ENCODE results near the gene CRB3. TPM values are rescaled to one million over a fixed set of nuclear protein-coding genes. Genes with fewer than 3 reads are reported as not detected.

CRB3 gene
- total RNA-seq, 2 experiments from 2014 or later: 1.2 to 2.9 TPM

DNA sequence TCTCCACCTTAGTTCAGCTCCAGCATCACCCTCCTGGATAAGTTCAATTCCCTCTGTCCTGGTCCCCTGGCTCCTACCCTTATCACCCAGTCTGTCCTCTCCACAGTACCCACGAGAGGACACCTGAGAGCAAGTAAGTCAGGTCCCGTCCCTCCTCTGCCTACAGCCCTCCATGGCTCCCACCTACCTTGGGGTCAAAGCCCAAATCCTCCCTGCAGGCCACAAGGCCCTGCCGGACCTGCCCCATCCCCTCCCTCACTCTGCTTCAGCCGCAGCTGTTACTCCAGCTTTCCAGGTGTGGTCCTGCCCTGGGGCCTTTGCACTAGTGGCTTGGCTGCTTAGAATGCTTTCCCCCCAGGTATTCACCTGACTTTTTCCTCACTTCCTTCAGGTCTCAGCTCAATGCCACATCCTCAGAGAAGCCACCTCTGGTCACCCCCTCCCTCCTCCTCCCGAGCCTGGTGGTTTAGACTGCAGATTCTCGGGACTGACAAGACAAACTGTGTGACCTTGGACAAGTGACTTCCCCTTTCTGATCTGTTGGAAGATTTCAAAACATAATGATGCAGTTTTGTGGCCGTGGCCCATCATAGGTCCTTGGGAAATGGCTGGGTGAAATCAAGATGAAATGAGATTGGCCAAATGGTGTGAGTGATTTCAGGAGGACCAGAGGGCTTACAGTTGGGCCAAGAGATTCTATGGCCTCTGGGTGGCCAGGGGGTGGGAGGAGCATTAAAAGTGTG, 34.4 kb downstream of the CRB3 start:
- no peak overlapping the region for H3K4me3 ChIP-seq (ENCODE audit: low read depth, low read length, poor library complexity, severe bottlenecking)
- H3K4me1 ChIP-seq (ENCODE audit: insufficient read depth, low read length, poor library complexity, severe bottlenecking): peaks cover 25% of the 10 kb centered on the region
- no peaks in the 10 kb centered on the region for H3K9me3 ChIP-seq (ENCODE audit: low read length)
- no peaks in the 10 kb centered on the region for H4K20me1 ChIP-seq (ENCODE audit: insufficient read depth, low read length)
- DNase-seq (ENCODE audit: low spot score): no peak
- no peak overlapping the region for H3K4me2 ChIP-seq (ENCODE audit: low read length)
- ChIA-PET POLR2A (interaction anchor here (0.7 kb wide), 1 partner anchor 73 kb away, joined by 3 read pairs; no protein-coding TSS in a partner anchor), CTCF (ENCODE audit: unreplicated experiment) (no interaction called here)
- no peaks in the 10 kb centered on the region for H3K9me2 ChIP-seq (ENCODE audit: insufficient read depth, low read length)
- H3K79me2 ChIP-seq (ENCODE audit: insufficient read depth, low read depth, low read length): no peaks in the 10 kb centered on the region
- H3K27ac ChIP-seq (ENCODE audit: low read depth, low read length, poor library complexity, severe bottlenecking): no peak overlapping the region
- H3K36me3 ChIP-seq (ENCODE audit: insufficient read depth, low read length): no peaks in the 10 kb centered on the region
- TF ChIP-seq CTCF (conservative IDR thresholded peaks at IDR 0.05; ENCODE audit: low read length) (no peak), EZH2phosphoT487 (IDR thresholded peaks at IDR 0.05; ENCODE audit: borderline replicate concordance, low read depth, low read length) (no peak)
- intact Hi-C loops (cut with micrococcal nuclease; ENCODE audit: unreplicated experiment): no loop called here
- no TSS peak for BruUV-seq (replicated peaks)
- H2AFZ ChIP-seq (ENCODE audit: low read length): no peak overlapping the region

DNA sequence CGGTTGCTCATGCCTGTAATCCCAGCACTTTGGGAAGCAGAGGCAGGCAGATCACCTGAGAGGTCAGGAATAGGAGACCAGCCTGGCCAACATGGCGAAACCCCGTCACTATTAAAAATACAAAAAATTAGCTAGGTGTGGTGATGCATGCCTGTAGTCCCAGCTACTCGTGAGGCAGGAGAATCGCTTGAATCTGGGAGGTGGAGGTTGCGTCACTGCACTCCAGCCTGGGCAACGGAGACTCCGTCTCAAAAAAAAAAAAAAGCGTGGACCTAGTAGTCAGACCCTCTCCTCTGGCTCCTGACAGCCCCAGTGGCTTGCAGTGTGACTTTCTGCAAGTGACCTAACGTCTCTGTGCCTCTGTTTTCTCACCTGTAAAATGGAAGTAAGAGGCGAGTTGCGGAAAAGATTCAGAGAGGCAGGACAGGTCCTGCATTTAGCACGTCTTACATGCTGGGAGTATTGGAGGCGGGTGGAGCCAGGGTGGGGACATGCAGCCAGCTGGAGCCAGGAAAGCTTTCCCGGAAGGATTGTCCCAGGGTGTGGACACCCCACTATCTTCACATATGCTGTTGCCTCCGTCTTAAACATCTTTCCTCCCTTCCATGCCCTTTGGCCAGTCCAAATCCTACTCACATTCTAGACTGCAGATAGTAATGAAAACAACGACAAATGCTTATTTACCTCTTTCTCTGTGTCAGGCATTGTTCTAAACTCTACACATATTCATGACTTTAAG, 35.1 kb downstream of the CRB3 start:
- TF ChIP-seq EZH2phosphoT487 (IDR thresholded peaks at IDR 0.05; ENCODE audit: borderline replicate concordance, low read depth, low read length): no peak
- no peak for TF ChIP-seq CTCF (conservative IDR thresholded peaks at IDR 0.05; ENCODE audit: low read length)
- Histone ChIP-seq H2AFZ (ENCODE audit: low read length) (no peak overlapping the region), H3K9me3 (ENCODE audit: low read length) (no peaks in the 10 kb centered on the region), H3K4me2 (ENCODE audit: low read length) (no peak overlapping the region; the same call in 1 of the 2 replicates), H3K9me2 (ENCODE audit: insufficient read depth, low read length) (no peaks in the 10 kb centered on the region), H3K79me2 (ENCODE audit: insufficient read depth, low read depth, low read length) (no peaks in the 10 kb centered on the region), H3K27ac (ENCODE audit: low read depth, low read length, poor library complexity, severe bottlenecking) (no peak overlapping the region), H4K20me1 (ENCODE audit: insufficient read depth, low read length) (no peaks in the 10 kb centered on the region), H3K4me1 (ENCODE audit: insufficient read depth, low read length, poor library complexity, severe bottlenecking) (peaks cover 31% of the 10 kb centered on the region), H3K36me3 (ENCODE audit: insufficient read depth, low read length) (no peaks in the 10 kb centered on the region), H3K4me3 (ENCODE audit: low read depth, low read length, poor library complexity, severe bottlenecking) (no peak overlapping the region)
- no peak for DNase-seq (ENCODE audit: low spot score)
- BruUV-seq (replicated peaks): no TSS peak
- CTCF ChIA-PET (ENCODE audit: unreplicated experiment): no interaction called here
- intact Hi-C loops (cut with micrococcal nuclease; ENCODE audit: unreplicated experiment): no loop called here
- POLR2A ChIA-PET: interaction anchor here (0.7 kb wide), 1 partner anchor 74 kb away, joined by 3 read pairs; no protein-coding TSS in a partner anchor

Data from OCI-LY7 (cell line).